ENCODE data around the gene ATG7.

- TF ChIP-seq YY1 (IDR thresholded peaks at IDR 0.05; ENCODE audit: insufficient read depth, insufficient read length) (no peak), SUZ12 (IDR thresholded peaks at IDR 0.05; ENCODE audit: extremely low read depth, insufficient read depth, insufficient read length) (no peak), ZNF274 (IDR thresholded peaks at IDR 0.05; ENCODE audit: low read depth, low read length) (no peak)
Observed at GRCh38 chr3:11275926-11276325, 3.7 kb downstream of the ATG7 start.
